ENCODE measurements around the gene OR1E1. TPM values are rescaled to one million over a fixed set of nuclear protein-coding genes. Genes with fewer than 3 reads are reported as not detected.

OR1E1 gene
- not detected in 2 replicates for total RNA-seq

GRCh38 chr17:3398310-3398709 is at the start of gene OR1E1:
Gene OR1E1 (minus strand): TSS chr17:3398410. CDS start chr17:3398410, 0 bp downstream.

GRCh38 chr17:3433741-3434140 is 35.5 kb upstream of the OR1E1 start, which contains the start of gene OR1E2:
Gene OR1E2 (minus strand): TSS chr17:3433841. CDS start chr17:3433841, 0 bp downstream.

GRCh38 chr17:3411070-3411469 is 12.9 kb upstream of the OR1E1 start, which contains the start of gene OR3A3:
Gene OR3A3 (plus strand): TSS chr17:3411370.

GRCh38 chr17:3385869-3386816 is 12.1 kb downstream of the OR1E1 start, which contains the start of gene OR3A2:
Gene OR3A2 (minus strand): TSS chr17:3386308.

Other genes starting within 250 kb of the OR1E1 start
- not detected in 2 replicates for gene OR1A2, start 200.9 kb downstream of the OR1E1 start, total RNA-seq
- not detected in 2 replicates for gene OR1A1, start 190.7 kb downstream of the OR1E1 start, total RNA-seq
- not detected in 2 replicates for gene OR3A1, start 100.0 kb downstream of the OR1E1 start, total RNA-seq
- gene OR3A2, start 12.1 kb downstream of the OR1E1 start, total RNA-seq, result not detected in 2 replicates
- not detected in 2 replicates for gene OR3A3, start 13.0 kb upstream of the OR1E1 start, total RNA-seq
- gene OR1E2, start 35.4 kb upstream of the OR1E1 start, total RNA-seq, result not detected in 2 replicates
- 0.33 TPM in 1 of 2 replicates, not detected in the other for gene SPATA22, start 73.4 kb upstream of the OR1E1 start, total RNA-seq
- gene ASPA, start 77.6 kb upstream of the OR1E1 start, total RNA-seq, result not detected in 2 replicates
- under 0.01 TPM in 1 of 2 replicates, not detected in the other for gene TRPV3, start 159.4 kb upstream of the OR1E1 start, total RNA-seq
- 0.22 and 0.43 TPM in 2 replicates for gene TRPV1, start 211.0 kb upstream of the OR1E1 start, total RNA-seq
- gene SHPK, start 237.8 kb upstream of the OR1E1 start, total RNA-seq, result 8.5 and 15.3 TPM in 2 replicates
- gene CTNS, start 238.3 kb upstream of the OR1E1 start, total RNA-seq, result 14.5 and 17.2 TPM in 2 replicates